Measurements from ENCODE around the gene SNX10.

Gene SNX10

GRCh38 chr7:26295586-26295985 lies 3.9 kb downstream of the SNX10 start:
- DNase-seq, result no peak

DNA sequence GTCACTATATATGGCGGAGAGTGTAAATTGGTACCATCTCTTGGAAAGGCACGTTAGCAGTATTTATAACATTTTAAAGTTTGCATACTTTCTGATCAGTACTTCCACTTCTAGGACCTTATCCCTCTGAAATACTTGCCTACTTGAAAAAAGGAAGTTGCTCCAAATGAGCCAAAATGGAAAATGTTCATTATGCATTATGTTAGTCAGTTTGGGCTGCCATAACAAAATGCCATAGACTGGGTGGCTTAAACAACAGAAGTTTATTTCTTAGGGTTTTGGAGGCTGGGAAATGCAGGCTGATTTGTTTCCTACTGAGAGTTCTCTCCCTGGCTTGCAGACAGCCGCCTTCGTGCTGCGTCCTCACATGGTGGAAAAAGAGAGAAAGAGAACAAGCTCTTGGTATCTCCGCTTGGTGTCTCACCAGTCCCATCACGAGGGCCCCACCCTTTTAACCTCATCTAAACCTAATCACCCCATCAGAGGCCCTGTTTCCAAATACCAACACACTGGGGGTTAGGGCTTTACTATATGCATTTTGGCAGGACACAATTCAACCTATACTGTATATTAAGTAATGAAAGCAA lies 6.9 kb downstream of the SNX10 start:
- DNase-seq, result peak in 5 of 58 donors; percentile 1 to 15 (median 7)

DNA sequence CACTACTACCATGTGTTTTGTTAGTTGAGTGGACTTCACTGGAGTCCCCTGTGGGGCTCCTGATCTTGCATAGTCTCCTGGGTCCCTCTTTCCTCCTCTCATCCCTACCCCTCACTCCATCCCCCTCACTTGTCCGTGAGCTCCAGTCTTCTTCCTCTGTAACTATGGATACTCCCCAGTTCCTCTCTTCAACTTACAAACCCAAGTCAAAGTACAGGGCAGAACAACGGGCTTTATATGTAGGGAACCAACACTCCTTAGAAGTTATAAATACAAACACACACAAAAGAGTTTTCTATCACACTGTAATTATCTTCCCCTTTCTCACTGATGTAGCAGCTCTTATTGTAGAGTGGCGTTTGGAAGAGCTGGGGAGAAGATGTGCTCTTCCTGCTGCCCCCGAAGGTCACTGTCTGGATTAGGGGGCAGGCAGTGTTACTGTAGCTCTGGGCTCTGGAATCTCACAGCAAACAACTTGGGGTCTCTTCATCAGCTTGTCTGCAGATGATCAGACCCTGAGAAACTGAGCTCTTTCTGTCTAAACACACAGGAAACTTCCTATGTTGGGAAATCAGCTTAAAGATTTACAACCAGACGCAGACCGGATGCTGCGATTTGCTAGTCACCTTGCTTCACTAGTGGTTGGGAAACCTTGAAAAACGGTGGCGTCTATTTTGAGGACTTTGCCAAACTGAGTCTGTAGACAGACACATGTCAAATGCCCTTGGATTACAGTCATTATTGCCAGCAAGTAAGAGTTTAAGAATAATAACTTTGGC lies 13.6 kb downstream of the SNX10 start:
- DNase-seq, result peak in 1 of 58 donors; percentile 7

- DNase-seq, result no peak
These were observed 14.4 kb downstream of the SNX10 start for GRCh38 chr7:26305869-26306665.

GRCh38 chr7:26306790-26307189 lies 15.1 kb downstream of the SNX10 start:
- DNase-seq, result no peak

- DNase-seq, result peak in 3 of 58 donors; percentile 13 to 34 (median 30)
These were observed 15.6 kb downstream of the SNX10 start for GRCh38 chr7:26307226-26307625.

GRCh38 chr7:26307791-26308190 lies 16.1 kb downstream of the SNX10 start:
- no peak for DNase-seq

DNA sequence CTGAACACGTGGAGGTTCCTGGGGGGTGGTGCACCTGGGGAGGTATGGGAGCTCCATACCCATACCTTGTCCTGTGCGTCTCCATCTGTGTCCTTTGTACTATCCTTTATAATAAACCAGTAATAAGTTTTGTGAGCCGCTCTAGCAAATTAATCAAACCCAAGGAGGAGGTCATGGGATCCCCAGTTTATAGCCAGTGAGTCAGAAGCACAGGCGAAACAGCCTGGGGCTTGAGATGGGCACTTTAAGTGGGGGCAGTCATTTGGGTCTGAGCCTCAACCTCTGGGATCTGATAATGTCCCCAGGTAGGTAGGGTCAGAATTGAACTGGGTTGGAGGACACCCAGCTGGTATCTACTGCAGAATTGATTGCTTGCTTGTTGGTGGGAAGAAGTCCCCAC lies 16.9 kb downstream of the SNX10 start:
- DNase-seq, result no peak

DNA sequence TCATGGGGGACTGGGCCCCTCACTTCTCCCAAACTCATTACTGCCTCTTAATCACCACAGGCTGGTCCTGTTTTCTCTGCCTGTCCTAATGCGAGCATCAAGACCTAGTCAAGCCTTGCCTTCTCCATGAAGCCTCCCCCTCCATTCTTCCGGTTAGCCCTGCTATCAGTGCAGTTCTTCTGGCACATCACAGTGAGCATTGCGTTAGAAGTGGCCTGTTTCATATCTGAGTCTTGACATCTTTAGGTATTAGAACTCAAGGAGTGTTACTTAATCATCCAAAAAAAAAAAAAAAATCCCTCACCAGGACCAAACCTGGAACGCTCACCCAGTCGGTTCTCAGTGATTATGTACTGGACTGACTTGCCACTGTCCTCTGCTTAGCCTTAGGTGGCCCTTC lies 17.4 kb downstream of the SNX10 start:
- DNase-seq, result no peak

DNA sequence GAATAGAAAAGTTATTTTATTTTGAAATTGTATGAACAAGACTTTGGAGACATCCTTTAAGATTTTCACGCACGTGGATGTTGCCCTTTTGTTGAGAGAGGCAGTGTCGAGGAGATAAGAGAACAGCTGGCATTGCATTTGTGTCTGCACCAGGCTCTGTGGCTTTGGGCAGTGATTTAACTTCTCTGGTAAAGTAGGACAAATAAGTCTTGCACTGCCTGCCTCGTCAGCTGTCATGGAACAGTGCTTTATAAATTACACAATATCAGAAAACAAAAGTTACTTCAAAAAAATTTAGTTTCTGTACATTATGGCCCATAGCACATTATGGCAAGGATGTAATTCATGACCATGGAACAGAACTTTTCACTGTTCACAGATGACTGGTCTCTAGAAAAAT lies 20.1 kb downstream of the SNX10 start:
- DNase-seq, result no peak

DNA sequence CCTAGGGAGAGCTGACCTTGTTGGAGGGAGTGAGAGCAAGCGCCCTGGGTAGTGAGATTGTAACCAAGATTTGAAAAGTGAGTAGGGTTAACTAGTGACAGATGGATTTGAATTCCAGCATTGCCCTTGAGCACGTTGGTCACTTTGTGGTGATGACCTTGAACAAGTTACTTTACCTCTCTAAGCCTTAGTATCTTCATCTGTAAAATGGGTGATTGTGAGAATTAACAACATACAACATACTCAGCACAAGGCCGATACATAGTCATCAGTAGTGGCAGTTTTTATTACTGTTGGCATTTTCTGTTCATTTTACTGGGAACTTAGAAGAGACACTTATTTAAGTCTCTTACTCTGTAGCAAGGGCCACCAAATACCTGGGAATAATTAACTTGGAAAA lies 25.5 kb downstream of the SNX10 start:
- DNase-seq, result no peak

GRCh38 chr7:26318921-26319320 lies 27.3 kb downstream of the SNX10 start:
- no peak for DNase-seq

DNA sequence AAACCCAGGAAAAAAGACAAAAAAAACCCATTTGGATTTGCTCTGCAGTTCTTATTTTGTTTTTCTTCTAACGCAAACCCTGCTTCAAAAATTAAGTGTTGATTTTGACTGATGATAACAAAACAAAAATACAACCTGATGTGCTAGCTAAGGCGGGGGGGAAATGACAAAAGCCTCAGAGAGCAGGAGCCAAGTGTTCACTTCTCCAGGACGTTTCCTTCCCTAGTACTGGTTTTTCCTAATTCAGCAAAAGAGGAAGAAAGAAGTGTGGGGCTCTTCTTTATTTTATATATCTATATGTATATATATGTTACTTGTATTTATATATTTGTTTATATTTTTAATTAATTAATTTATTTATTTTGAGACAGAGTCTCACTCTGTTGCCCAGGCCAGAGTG lies 28.0 kb downstream of the SNX10 start:
- DNase-seq, result no peak

DNA sequence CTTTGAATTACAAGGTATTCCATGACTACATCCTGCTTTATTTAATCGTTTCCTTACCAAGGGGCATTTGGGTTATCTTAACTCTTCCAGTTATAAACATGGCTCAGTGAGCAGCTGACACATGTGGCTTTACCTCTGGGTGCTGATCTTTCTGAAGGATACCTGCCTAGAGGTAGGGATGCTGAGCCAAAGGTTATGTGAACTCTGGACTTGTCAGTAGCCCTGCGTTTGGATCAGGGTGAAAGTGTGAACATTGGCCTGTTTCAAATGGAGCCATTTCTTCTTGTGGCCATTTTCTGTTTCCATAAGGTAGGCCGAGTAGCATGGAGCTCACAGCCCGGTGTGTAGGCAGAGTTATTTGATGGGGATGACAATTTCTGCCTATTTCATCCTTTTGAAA lies 29.2 kb downstream of the SNX10 start:
- no peak for DNase-seq

- DNase-seq, result no peak
These were observed 29.8 kb downstream of the SNX10 start for GRCh38 chr7:26321435-26321834.

- DNase-seq, result no peak
These were observed 34.5 kb downstream of the SNX10 start for GRCh38 chr7:26326211-26326610.

DNA sequence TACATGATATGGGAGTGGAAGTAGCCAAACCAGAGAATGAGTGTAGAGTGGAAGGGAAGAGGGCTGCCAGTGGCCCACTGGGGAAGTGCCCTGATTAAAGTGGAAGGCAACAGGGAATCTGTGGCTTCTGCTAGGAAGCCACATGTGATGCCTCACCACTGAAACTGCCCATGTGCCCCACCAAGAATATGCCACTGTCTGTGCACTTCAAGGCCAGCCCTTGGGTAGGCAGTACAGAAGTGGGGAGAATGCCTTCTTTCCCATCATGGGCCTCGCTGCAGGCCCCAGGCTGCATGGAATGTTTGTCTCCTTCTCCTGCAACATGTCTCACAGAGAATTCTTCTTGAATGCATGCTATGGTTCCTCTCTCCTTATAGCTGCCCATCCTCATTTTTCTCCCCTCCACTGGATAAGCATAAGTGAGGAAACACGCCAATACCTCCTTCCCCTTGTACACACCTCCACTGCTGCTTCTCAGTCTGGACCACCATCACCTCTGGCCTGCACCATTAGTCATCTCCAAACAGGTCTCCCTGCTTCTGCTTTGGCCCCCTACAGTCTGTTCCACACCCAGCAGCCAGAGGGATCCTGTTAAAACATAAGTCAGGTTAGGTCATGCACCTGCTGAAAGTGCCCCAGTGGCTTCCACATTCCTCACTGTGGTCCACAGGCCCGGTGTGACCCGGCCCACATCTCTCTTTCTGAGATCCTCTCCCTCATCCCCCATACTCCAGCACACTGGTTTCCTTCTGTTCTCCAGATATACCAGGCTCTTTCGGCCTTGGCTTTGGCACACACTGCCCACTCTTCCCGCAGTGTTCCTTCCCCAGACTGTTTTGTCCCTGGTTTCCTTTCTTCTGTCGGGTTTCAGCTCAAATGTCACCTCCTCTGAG lies 37.1 kb downstream of the SNX10 start:
- no peak for DNase-seq

GRCh38 chr7:26329520-26330255 lies 38.0 kb downstream of the SNX10 start:
- peak in 2 of 58 donors; percentile 1 to 26 for DNase-seq

GRCh38 chr7:26331113-26331512 lies 39.5 kb downstream of the SNX10 start:
- no peak for DNase-seq

- DNase-seq, result no peak
These were observed 40.1 kb downstream of the SNX10 start for GRCh38 chr7:26331789-26332188.

DNA sequence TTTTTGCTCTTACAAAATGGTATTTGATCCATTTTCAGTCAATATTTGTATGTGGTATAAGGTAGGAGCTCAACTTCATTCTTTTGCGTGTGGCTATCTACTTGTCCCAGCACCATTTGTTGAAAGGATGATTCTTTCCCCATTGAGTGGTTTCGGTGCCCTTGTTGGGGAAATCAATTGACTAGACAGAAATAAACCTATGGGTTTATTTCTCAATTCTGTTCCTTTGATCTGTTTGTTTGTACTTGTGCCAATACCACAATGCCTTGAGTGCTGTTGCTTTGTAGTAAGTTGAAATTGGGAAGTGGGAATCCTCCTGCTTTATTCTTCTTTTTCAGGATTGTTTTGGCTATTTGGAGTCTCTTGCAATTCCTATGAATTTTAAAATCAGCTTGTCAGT lies 41.0 kb downstream of the SNX10 start:
- DNase-seq, result no peak
